Panc1 (cell line): ENCODE results near the gene ZIC2. TPM values are rescaled to one million over a fixed set of nuclear protein-coding genes. Genes with fewer than 3 reads are reported as not detected.
A peak's percentile ranks its signal among the peaks of the same experiment; 100 is the strongest.

Experiments used
- ATAC-seq: fragments of 200-7000 bp; cut with Tn5 transposase; 2 replicates; pipeline ENCODE4 v1.9.1; 2020; ENCODE audit warnings: mild to moderate bottlenecking, moderate library complexity
- BruUV-seq: library from RNA; stranded (reverse); fragments of 400-500 nt; replicated peaks from 2 replicates; lab custom pipeline; 2021; lab: Mats Ljungman, UMichigan
- CTCF ChIA-PET: fragments of 300-600 bp; sonication (Branson Sonifier 250); formaldehyde crosslinking; loops from one replicate; lab custom pipeline; 2022; ENCODE audit warnings: antibody characterized with exemption; lab: Charles Lee
- POLR2A ChIA-PET: fragments of 300-600 bp; sonication (Branson Sonifier 250); formaldehyde crosslinking; loops from one replicate; lab custom pipeline; 2022; ENCODE audit warnings: antibody characterized with exemption; lab: Charles Lee
- DNase-seq: peaks from one replicate; pipeline ENCODE4 v3.0.0-alpha.2; 2010; ENCODE audit warnings: low read depth, low spot score
- H3K27ac ChIP-seq: 2 replicates; pipeline ENCODE4 v1.5.1; 2011; ENCODE audit warnings: mild to moderate bottlenecking, low read length, inconsistent platforms
- H3K27me3 ChIP-seq: fragments of 200-500 bp; sonication (Bioruptor generic); 2 replicates; pipeline ENCODE4 v1.6.0; 2014; ENCODE audit warnings: low read length, inconsistent platforms; ENCODE audit not compliant: control insufficient read depth, insufficient read depth
- H3K36me3 ChIP-seq: fragments of 200-500 bp; sonication (Bioruptor generic); 2 replicates; pipeline ENCODE4 v1.5.1; 2014; ENCODE audit warnings: inconsistent platforms, mild to moderate bottlenecking, low read length, moderate library complexity; ENCODE audit not compliant: control insufficient read depth, insufficient read depth
- H3K4me1 ChIP-seq: 2 replicates; pipeline ENCODE4 v1.5.1; 2011; ENCODE audit warnings: inconsistent platforms, mild to moderate bottlenecking, low read length, moderate library complexity; ENCODE audit not compliant: control insufficient read depth, insufficient read depth
- H3K4me3 ChIP-seq, 2 experiments: 2 replicates each; pipeline ENCODE4 v1.5.1; 2011 to 2012; ENCODE audit warnings: low read depth in 2 of 2, low read length in 2 of 2, mild to moderate bottlenecking in 2 of 2, inconsistent platforms in 1 of 2, moderate library complexity in 1 of 2
- H3K9me3 ChIP-seq: fragments of 200-500 bp; sonication (Bioruptor generic); 2 replicates; pipeline ENCODE4 v1.5.1; 2014; ENCODE audit warnings: low read depth, mild to moderate bottlenecking, inconsistent platforms, low read length, moderate library complexity; ENCODE audit not compliant: control insufficient read depth, insufficient read depth
- CTCF ChIP-seq: fragments of 450-650 bp; IDR thresholded peaks from 2 replicates; pipeline ENCODE4 v1.5.1; 2017; ENCODE audit warnings: mild to moderate bottlenecking
- POLR2AphosphoS5 ChIP-seq: IDR thresholded peaks from 2 replicates; pipeline ENCODE4 v1.6.1; 2012; ENCODE audit warnings: mild to moderate bottlenecking, low read depth, low read length, moderate library complexity
- REST ChIP-seq, 2 experiments: IDR thresholded peaks; 2 replicates each; pipeline ENCODE4 v1.6.1; 2011 to 2012; ENCODE audit warnings: low read depth in 2 of 2, control low read depth in 1 of 2, low read length in 1 of 2, mild to moderate bottlenecking in 1 of 2, moderate library complexity in 1 of 2; ENCODE audit not compliant: insufficient read depth in 1 of 2
- SIN3A ChIP-seq: IDR thresholded peaks from 2 replicates; pipeline ENCODE4 v1.6.1; 2012; ENCODE audit warnings: low read depth, mild to moderate bottlenecking, low read length, moderate library complexity, borderline replicate concordance; ENCODE audit not compliant: insufficient read depth
- TCF7L2 ChIP-seq: IDR thresholded peaks from 2 replicates; pipeline ENCODE4 v1.6.1; 2011; ENCODE audit warnings: mild to moderate bottlenecking, low read depth, low read length, inconsistent platforms
- in situ Hi-C: cut with HindIII; loops from 2 replicates; pipeline ENCODE4 v1.10.0; 2016; ENCODE audit warnings: low sequenced_read_pairs, low pct_unique_long_range_greater_than_20kb
- intact Hi-C: fragments of 100-400 bp; cut with micrococcal nuclease; formaldehyde crosslinking; loops from one replicate; pipeline ENCODE4 v1.10.0; 2022; ENCODE audit not compliant: unreplicated experiment
- total RNA-seq: library from RNA; stranded (reverse); gene quantifications from one replicate; pipeline ENCODE4 v1.2.1, GENCODE V29; 2021; ENCODE audit not compliant: unreplicated experiment

ZIC2 gene
- total RNA-seq, 1 experiment from 2014 or later = 54.5 TPM

GRCh38 chr13:99966064-99966805 is 15.3 kb upstream of the ZIC2 start:
- intact Hi-C loops (loop anchor here (5.0 kb wide), 2 partner anchors 49 to 309 kb away; no protein-coding TSS in a partner anchor), in situ Hi-C loops (no loop called here)
- no peak for DNase-seq
- CTCF ChIA-PET = no interaction called here
- Histone ChIP-seq H3K27me3 (no peaks in the 10 kb centered on the region), H3K27ac (peak overlapping the region; percentile 95), H3K36me3 (no peaks in the 10 kb centered on the region; the same call in 1 of the 2 replicates), H3K4me3 (no peak overlapping the region), H3K4me1 (peaks cover 34% of the 10 kb centered on the region), H3K9me3 (no peaks in the 10 kb centered on the region)
- TF ChIP-seq POLR2AphosphoS5 = no peak
- BruUV-seq = no TSS peak
- POLR2A ChIA-PET = no interaction called here
- ATAC-seq = no peak

DNA sequence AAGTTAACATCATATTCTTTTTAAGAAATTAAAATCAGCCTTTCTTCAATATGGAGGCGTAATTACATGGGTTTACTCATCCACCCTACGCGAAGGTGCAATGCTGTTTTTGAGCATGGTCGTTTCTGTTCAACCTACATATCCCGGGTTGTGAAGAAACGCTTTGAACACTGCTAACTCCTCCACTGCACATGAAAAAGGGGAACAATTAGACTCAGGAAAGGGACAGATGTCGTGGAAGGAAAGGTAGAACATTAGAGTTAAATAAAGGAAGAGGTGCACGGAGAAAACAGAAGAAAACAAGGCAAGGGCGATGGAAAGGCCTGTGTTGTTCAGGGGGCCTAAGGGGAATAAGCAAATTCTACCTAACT is 14.1 kb upstream of the ZIC2 start:
- Histone ChIP-seq H3K4me1 (peaks cover 24% of the 10 kb centered on the region), H3K27ac (peak overlapping the region; percentile 95), H3K27me3 (no peaks in the 10 kb centered on the region), H3K4me3 (peak overlapping the region; percentile 59 to 69), H3K36me3 (no peaks in the 10 kb centered on the region; the same call in 1 of the 2 replicates), H3K9me3 (no peaks in the 10 kb centered on the region)
- ChIA-PET CTCF (no interaction called here), POLR2A (no interaction called here)
- intact Hi-C loops = loop anchor here (5.0 kb wide), 2 partner anchors 50 to 310 kb away; no protein-coding TSS in a partner anchor
- ATAC-seq (no peak), DNase-seq (no peak)
- TF ChIP-seq POLR2AphosphoS5 (no peak), REST (IDR thresholded peaks at IDR 0.05; ENCODE audit: insufficient read depth in 1 of 2, low read depth in 2 of 2, low read length in 1 of 2) (no peak), CTCF (no peak), TCF7L2 (no peak), SIN3A (no peak)
- in situ Hi-C loops = no loop called here
- TSS peak; percentile 53 for BruUV-seq
